ENCODE results near the gene INPP5B. TPM values are rescaled to one million over a fixed set of nuclear protein-coding genes. Genes with fewer than 3 reads are reported as not detected.

INPP5B gene
- total RNA-seq, 1 donor from 2014 or later, result 13.7 TPM

- no peak for DNase-seq (ENCODE audit: low spot score)
- intact Hi-C loops (cut with DNase I), result no loop called here
Measured at GRCh38 chr1:37813529-37814145, 133.2 kb downstream of the INPP5B start.

DNA sequence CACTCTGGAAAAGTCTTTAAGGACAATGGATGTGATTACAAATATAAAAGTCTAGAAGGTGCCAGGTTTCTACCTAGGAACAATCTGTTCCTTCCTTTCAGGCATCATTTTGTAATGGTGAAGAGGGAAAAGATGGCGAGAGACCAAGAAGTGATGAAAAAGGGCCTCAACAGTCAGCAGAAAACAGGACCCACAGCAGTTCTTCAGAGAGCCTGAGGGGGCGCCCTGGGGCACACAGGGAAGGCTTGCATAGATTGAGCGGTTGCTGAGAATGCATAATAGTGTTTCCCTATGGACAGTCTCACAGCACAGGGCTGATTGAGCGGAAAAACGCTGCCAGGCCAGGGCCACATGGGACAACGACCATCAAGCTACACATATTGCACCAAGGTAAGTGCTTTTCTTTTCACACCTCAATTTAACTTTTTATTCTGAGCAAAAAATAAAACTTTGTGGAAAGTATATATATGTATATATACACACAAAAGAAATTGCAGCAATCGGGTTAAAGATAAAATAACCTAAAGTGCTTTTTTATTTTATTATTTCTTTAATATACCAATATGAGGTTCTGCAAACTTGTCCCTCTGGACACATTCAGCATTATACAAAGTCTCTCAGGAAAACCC is 135.7 kb downstream of the INPP5B start:
- DNase-seq (ENCODE audit: low spot score), result peak; percentile 79
- intact Hi-C loops (cut with DNase I), result no loop called here

Other genes with a start within 250 kb of the INPP5B start
- not detected for gene EPHA10, start 181.9 kb downstream of the INPP5B start, total RNA-seq
- 2.1 TPM for gene MANEAL, start 153.2 kb downstream of the INPP5B start, total RNA-seq
- gene C1orf122, start 139.3 kb downstream of the INPP5B start, total RNA-seq, result 52.1 TPM
- 6.3 TPM for gene YRDC, start 138.8 kb downstream of the INPP5B start, total RNA-seq
- gene MTF1, start 87.5 kb downstream of the INPP5B start, total RNA-seq, result 16.0 TPM
- gene SF3A3, start 43.0 kb upstream of the INPP5B start, total RNA-seq, result 30.9 TPM
- gene FHL3, start 58.5 kb upstream of the INPP5B start, total RNA-seq, result 9.8 TPM
- gene UTP11, start 65.7 kb upstream of the INPP5B start, total RNA-seq, result 29.8 TPM
- gene POU3F1, start 99.7 kb upstream of the INPP5B start, total RNA-seq, result not detected